ENCODE results near the gene SLC4A4. TPM values are rescaled to one million over a fixed set of nuclear protein-coding genes. Genes with fewer than 3 reads are reported as not detected.

SLC4A4 gene
- total RNA-seq: 22.0 and 23.0 TPM in 2 replicates

GRCh38 chr4:71338846-71339593 lies at the start of gene SLC4A4:
TSS of gene SLC4A4 (plus strand) at chr4:71339020.

All from smooth muscle cell of the umbilical artery (primary cell).